IPS-18c (cell line): Measurements from ENCODE around the gene CRYBB3.
"Not testable (repeated sequence)": the region's sequence is repeated elsewhere in the genome, so short reads cannot be mapped to it uniquely, and the experiment has no call there.

Source experiments
- H3K4me3 ChIP-seq: 2 replicates; pipeline ENCODE4 v1.7.0; 2013; ENCODE audit warnings: low read depth, mild to moderate bottlenecking, low read length, moderate library complexity; ENCODE audit not compliant: insufficient read depth
- H3K9me3 ChIP-seq: one replicate; pipeline ENCODE4 v1.6.1; 2013; ENCODE audit warnings: mild to moderate bottlenecking, low read length, moderate library complexity; ENCODE audit not compliant: control insufficient read depth, insufficient read depth

Gene CRYBB3

DNA sequence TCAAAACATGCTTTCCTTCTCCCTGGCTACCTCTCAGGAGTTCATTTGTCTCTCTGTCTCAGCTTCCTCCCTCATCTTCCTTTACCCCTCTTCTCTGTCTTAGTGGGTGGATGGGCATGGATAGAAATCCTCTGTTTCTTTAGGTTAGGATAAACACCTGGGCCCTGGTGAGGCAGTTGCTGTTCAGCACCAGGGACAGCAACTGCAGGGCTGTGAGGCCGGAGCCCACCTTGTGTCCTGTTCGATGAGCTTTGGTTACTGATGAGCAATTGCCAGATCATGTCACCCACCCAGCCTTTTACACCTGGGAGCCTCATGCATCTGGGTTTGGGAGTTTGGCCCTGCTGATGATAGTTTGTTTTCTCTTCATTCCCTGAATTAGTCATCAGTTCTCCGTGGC, 6.1 kb upstream of the CRYBB3 start:
- Histone ChIP-seq H3K9me3 (no peaks in the 10 kb centered on the region), H3K4me3 (no peak overlapping the region)

DNA sequence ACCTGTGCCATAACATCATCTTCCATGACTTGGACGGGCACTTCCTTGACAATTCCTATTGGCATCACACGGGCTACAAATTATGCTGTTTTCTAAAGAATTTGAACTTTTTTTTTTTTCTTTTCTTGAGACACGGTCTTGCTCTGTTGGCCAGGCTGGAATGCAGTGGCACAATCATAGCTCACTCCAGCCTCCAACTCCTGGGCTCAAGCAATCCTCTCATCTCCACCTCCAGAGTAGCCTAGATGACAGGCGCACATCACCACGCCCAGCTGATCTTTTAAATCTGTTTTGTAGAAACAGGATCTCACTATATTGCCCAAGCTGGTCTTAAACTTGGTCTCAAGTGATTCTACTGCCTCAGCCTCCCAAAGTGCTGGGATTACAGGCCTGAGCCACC, 3.3 kb upstream of the CRYBB3 start:
- no peak overlapping the region for H3K4me3 ChIP-seq
- no peaks in the 10 kb centered on the region for H3K9me3 ChIP-seq

DNA sequence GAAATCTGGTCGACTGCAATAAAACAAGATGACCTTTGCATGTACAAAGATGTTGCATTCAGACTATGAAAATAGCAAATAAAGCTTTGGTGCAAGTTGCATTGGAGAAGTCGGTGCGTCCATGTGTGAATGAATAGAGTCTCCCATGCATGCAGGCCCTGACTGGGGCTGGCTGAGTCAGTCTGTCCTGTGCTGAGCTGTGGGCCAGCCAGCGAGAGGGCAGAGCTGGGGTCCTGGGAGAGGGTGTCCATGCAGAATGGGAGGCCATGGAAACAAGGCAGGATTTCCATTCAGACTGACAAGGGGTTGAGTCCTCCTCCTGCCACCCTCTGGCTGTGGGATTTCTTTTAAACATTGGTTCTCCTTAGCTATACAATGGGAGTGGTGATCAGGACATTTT, 2.3 kb upstream of the CRYBB3 start:
- Histone ChIP-seq H3K4me3 (no peak overlapping the region), H3K9me3 (no peaks in the 10 kb centered on the region)

DNA sequence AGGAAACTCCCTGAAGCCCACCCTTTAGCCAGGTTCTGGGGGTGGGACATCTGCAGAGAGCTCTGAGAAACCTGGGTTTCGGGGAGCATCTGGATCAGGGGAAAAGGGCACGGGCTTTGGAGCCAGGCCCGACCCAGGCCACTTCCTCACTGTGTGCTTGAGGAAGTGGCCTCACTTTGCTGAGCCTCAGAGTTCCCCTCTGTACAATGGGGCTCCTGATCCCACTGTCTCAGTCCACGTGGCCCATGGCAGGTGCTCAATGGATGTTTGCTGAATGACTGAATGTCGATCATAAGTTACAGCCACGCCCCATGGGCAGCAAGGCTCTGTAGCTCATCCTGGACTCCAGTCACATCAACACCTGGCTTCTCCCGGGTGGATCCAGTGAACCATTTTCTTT, 1.3 kb downstream of the CRYBB3 start:
- Histone ChIP-seq H3K9me3 (no peaks in the 10 kb centered on the region), H3K4me3 (no peak overlapping the region)

DNA sequence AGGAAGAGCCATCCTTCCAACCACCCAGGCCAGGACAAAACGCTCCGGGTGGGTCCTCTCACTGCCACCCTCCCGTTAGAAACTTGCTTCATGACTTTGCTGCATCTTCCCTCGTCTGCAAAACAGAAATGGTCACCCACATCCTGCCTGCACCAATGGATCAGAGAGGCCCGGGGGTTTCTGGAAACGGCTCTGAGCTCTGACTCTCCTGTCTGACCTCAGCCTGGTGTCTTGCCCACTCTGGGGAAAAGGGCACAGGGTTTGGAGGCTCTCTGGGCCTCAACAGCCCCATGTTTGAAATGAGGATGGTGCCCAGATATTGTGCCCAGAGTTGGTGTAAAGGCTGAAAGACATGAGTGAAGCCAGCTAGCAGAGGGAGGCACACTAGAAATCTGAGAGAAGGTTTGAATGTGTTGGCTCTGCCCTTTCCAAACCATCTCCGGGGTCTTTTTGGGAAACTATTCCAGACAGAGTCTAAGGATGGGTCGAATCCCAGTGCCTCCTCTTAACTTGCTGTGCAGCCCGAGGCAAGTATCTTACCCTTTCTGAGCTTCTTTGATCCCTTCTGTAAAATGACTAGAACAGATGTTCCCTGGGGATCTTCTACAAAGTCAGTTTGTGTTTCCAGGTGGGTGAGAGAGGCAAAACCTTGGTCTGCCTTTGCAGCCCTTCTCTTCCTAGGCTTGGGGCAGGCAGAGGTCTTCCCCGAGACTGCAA, 2.1 kb downstream of the CRYBB3 start:
- no peaks in the 10 kb centered on the region for H3K9me3 ChIP-seq
- no peak overlapping the region for H3K4me3 ChIP-seq

DNA sequence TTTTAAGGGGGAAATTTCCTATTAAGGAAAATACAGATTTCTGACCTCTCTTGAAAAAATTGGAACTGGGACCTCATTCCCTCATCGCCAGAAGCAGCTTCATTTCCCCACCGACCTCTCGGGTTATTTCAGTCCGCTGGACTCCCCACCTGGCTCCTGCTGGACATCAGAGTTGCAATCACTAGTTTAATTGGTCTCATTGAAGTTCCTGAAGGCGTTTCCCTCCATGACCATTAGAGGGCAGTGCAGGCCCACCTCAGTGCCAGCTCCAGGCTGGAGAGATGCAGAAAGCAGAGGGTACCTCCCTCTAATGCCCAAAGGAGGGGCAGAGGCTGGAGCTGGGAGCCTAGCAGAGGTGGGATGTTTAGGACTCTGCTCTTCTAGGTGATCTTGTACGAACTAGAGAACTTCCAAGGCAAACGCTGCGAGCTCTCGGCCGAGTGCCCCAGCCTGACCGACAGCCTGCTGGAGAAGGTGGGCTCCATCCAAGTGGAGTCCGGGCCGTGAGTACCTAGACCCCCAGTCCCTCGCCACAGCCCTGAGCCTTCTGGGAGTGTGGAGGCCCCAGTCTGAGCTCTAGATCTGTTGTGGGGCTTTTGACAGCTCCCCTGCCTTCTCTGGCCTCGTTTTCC, 2.7 kb downstream of the CRYBB3 start:
- H3K9me3 ChIP-seq: no peaks in the 10 kb centered on the region
- H3K4me3 ChIP-seq: no peak overlapping the region

DNA sequence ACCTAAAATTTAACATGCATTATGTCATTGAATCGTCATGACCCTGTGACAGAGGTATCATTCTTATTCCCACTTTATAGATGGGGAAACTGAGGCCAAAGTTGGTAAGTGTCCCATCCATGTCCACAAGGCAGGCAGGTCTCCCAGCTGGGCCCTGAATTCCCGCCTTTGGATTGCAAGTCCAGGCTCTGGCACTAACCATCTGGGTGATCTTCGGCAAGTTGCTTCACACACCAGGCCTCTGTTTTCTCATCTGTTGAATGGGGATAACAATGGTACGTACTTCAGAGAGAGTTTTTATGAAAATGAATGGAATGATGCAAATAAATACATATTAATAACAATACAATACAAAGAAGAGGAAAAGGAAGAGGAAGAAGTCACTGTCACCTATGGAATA, 3.4 kb downstream of the CRYBB3 start:
- Histone ChIP-seq H3K9me3 (no peaks in the 10 kb centered on the region), H3K4me3 (no peak overlapping the region)

DNA sequence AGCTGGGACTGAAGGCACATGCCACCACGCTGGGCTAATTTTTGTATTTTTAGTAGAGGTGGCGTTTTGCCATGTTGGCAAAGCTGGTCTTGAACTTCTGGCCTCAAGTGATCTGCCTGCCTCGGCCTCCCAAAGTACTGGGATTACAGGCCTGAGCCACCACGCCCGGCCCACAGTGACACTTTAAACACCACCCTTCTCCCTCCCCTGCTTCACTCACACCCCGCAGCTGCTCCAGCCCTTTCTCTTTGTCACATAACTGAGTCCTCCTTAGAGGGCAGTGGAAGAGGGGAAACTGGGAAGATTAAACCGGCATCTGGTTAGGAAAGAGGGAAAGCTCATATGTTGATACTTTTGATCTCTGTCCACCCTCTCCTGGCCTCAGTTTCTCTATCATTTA, 4.9 kb downstream of the CRYBB3 start:
- not testable (repeated sequence) for H3K4me3 ChIP-seq, H3K9me3 ChIP-seq

DNA sequence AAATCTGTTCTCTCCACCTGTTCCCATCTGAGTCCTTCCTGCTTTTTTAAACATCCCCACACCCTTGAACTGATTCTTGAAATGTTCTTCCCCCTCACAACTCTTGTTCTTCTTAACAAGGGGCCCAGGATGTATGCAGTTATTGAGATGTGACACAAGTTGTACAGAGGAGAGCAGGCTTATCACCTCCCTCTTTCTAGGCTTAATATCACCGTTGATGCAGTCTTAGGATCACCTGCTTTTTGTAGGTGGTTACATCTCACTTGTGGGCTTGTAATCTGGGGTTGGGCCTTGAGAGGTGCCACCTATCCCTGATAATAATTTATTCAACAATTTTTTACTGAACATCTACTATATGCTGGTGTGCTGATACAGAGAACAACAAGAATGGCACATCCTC, 6.2 kb downstream of the CRYBB3 start:
- Histone ChIP-seq H3K4me3 (no peak overlapping the region), H3K9me3 (no peaks in the 10 kb centered on the region)

DNA sequence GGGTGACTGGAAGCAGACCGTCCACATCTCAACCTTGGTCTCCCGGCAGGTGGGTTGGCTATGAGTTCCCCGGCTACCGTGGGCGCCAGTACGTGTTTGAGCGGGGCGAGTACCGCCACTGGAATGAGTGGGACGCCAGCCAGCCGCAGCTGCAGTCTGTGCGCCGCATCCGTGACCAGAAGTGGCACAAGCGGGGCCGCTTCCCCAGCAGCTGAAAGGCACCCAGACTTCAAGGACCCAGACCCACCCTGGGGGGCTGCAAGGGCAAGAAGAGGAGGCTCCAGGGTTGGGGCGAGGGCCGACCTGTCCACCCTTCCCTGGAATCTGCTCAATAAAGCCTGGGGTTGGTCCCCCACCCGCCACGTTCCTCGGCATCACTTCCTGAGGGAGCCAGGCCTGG, 7.3 kb downstream of the CRYBB3 start:
- H3K4me3 ChIP-seq: no peak overlapping the region
- H3K9me3 ChIP-seq: no peaks in the 10 kb centered on the region

DNA sequence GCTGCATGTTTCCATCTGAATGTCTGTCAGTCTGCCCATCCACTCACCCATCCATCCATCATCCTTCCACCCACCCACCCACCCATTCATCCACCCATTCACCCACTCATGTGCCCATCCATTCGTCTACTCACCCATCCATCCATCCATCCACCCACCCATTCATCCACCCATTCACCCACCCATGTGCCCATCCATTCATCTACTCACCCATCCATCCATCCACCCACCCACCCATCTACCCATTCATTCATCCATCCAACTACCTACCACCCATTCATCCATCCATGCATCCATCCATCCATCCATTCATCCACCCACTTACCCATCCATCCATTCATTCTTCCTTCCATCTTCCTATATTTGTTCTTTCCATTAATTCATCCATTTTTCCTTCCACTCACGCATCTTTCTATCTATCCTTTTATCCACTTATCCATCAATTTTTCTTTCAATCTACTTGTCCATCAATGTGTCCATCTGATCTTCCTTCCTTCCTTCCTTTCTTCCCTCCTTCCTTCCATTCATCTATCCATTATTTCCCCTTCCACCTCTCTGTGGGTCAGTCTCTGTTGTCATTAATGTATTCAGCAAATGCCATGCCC, 8.0 kb downstream of the CRYBB3 start:
- Histone ChIP-seq H3K4me3 (no peak overlapping the region), H3K9me3 (no peaks in the 10 kb centered on the region)

DNA sequence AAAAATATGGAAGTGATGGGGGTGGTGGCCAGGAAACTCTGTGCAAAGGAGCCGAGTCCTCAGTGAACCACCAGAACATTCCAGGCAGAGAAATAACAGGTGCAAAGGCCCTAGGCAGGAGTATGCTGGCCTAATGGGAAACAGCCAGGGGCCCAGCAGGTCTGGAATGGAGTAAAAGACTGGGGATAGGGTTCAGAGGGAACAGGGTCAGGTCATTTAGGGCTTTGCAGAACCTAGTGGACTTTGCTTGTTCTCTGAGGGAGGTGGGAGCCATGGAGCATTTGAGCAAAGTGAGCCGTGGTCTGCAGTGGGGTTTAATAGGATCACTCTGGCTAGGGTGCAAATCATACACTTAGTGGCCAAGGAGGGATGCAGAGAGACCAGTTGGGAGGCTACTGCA, 8.7 kb downstream of the CRYBB3 start:
- Histone ChIP-seq H3K9me3 (peaks cover under 1% of the 10 kb centered on the region), H3K4me3 (no peak overlapping the region)

DNA sequence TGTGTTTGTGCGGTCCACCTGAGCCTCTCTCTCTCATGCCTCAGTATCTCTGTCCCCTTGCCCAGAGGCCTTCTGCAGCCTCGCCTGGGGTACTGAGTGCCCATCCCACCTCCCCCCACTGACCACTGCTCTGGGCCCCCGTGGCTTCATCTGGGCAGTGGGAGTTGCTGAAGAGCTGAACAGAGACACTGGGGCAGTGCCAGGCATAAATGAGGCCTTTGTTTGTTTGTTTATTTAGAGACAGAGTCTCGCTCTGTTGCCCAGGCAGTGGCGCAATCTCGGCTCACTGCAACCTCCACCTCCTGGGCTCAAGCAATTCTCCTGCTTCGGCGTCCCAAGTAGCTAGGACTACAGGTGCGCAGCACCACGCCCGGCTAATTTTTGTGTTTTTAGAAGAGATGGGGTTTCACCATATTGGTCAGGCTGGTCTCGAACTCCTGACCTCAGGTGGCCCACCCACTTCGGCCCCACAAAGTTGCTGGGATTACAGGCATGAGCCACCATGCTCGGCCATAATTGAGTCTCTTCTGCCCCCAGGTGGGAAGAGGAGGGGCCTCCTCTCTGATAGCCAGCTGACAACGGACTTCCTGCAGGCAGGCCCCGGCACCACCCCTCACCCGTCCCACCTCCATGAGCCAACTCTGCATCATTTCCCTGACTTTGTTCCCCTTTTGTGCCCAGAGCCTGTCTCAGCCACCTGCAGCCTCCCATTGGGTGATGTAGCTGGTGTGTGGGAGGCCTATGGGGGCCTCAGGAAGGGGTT, 9.3 kb downstream of the CRYBB3 start:
- Histone ChIP-seq H3K9me3 (peaks cover 3% of the 10 kb centered on the region), H3K4me3 (no peak overlapping the region)

DNA sequence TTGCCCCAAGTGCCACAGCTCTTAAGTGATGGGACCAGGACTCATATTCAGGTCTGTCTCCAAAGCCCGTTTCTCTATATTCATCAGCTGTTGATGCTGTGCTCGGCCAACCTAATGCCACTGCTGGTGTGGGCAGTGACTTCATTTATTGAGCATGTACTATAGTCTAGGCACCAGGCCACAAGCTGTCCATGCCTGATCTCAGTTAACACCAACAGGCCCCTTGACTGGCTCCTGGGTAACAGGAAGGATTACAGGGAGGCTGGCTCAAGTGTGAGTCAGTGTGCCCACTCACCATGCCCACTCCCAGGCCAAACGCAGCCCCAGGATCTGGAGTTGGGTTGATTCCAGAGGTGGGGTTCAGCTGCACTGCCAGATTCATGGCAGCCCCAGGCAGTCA, 11.1 kb downstream of the CRYBB3 start:
- no peak overlapping the region for H3K4me3 ChIP-seq
- H3K9me3 ChIP-seq: peaks cover 3% of the 10 kb centered on the region

DNA sequence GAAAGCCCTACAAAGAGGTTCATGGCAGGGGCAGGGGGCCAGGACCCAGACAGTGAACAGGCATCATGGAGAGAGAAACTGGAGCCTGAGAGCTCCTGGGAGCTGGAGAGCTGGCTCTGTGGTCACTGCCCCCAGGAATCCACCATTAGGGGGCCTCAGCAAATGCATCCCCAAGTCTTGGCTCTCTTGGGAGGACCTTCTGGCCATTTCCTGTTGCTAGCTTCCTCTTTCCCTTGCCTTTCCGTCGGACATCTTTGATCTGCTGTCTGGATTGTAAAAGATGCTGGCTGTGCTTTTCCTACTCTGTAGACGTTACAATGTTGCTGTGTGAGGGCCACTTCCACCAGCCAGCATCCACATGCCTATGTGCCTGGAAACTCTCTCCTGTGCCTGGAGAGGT, 12.7 kb downstream of the CRYBB3 start:
- peaks cover 3% of the 10 kb centered on the region for H3K9me3 ChIP-seq
- no peak overlapping the region for H3K4me3 ChIP-seq

DNA sequence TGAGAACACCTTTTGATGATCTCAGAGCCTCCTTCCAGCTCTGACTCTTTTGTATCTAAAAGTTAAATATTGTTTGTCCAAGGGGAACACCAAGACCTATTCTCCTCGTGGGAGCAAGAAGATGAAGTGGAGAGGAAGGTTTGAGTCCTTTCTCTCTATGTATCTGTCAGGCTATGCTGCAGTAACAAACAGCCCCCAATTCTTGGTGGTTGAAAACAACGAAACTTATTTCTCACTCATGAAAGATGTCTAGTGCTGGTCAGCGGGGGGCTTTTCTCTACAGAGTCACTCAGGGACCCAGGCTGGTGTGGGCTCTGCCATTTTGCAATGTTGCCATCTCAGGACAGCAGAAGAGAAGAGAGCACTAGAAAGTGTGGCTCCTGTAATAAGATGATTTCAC, 13.6 kb downstream of the CRYBB3 start:
- Histone ChIP-seq H3K9me3 (peaks cover 3% of the 10 kb centered on the region), H3K4me3 (no peak overlapping the region)

DNA sequence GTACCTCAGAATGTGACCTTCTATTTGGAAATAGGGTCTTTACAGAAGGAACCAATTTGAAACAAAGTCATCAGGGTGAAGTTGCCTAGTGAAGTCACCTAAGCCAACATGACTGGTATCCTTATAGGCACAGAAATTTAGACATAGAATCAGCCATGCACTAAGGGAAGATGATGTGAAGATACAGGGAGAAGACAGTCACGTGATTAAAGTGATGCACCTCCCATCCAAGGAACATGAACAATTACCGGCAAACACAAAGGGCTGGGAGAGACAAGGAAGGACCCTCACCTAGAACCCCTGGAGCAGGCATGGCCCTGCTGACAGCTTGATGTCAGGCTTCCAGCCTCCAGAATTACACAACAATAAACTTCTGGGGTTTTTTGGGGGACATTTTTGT, 16.6 kb downstream of the CRYBB3 start:
- no peak overlapping the region for H3K4me3 ChIP-seq

DNA sequence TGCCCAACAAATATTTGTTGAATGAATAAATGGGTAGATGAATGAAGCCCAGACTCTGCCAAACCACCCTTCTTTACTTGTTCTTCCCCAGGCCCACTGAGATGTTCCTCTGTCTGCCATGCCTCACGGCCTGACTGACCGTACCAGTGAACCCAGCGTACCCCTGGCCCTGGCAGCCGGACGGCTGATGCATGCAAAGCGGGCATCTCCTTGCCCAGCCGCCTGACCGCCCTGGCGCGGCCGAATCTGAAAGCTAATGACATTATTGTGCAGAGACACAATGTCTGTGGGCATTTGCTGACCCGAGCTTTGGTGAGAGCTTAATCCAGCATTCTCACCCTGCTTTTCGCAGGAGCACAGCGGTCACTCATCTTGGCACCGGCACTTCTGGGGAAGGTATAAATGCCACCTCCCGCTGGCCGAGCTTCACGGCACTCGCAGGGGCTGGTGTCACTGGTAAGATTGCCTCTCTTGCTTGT, 19.6 kb downstream of the CRYBB3 start, which contains the start of gene CRYBB2:
TSS of gene CRYBB2 (plus strand) at position 429 of the 479 bp plus-strand sequence. CDS start 1,791 bp downstream, outside the sequence.
- Histone ChIP-seq H3K4me3 (no peak within 1 kb of the TSS), H3K9me3 (no peaks in the 10 kb centered on the region)

More for the DNA sequence above, 16.6 kb downstream of the CRYBB3 start:
- peaks cover 3% of the 10 kb centered on the region for H3K9me3 ChIP-seq
